HCT116 (cell line): ENCODE results near the gene FAM193B.

Experiments
- CTCF ChIP-seq, 3 experiments: fragments of 200-600 bp in 1 of 3; sonication (generic) in 1 of 3; IDR thresholded peaks in 2 of 3; conservative IDR thresholded peaks in 1 of 3; 2 replicates each; pipeline ENCODE4 v1.5.1; 2012 to 2017; ENCODE audit warnings: low read depth in 2 of 3, low read length in 2 of 3, antibody characterized with exemption in 1 of 3, borderline replicate concordance in 1 of 3, control low read depth in 1 of 3, mild to moderate bottlenecking in 1 of 3, mixed read lengths in 1 of 3, mixed run types in 1 of 3, moderate library complexity in 1 of 3; ENCODE audit not compliant: insufficient read depth in 1 of 3
- EGR1 ChIP-seq: IDR thresholded peaks from 2 replicates; pipeline ENCODE4 v1.6.1; 2012; ENCODE audit warnings: low read depth
- EZH2 ChIP-seq: fragments of 200-600 bp; sonication (generic); IDR thresholded peaks from 2 replicates; pipeline ENCODE4 v1.6.1; 2017; ENCODE audit warnings: antibody characterized with exemption, mixed run types
- SIN3A ChIP-seq: IDR thresholded peaks from 2 replicates; pipeline ENCODE4 v1.6.1; 2012; ENCODE audit warnings: low read depth
- TF ChIP-seq, protein P1 (sequence below): IDR thresholded peaks from 2 replicates; pipeline ENCODE4 v1.6.1; 2012; ENCODE audit warnings: low read depth

DNA sequence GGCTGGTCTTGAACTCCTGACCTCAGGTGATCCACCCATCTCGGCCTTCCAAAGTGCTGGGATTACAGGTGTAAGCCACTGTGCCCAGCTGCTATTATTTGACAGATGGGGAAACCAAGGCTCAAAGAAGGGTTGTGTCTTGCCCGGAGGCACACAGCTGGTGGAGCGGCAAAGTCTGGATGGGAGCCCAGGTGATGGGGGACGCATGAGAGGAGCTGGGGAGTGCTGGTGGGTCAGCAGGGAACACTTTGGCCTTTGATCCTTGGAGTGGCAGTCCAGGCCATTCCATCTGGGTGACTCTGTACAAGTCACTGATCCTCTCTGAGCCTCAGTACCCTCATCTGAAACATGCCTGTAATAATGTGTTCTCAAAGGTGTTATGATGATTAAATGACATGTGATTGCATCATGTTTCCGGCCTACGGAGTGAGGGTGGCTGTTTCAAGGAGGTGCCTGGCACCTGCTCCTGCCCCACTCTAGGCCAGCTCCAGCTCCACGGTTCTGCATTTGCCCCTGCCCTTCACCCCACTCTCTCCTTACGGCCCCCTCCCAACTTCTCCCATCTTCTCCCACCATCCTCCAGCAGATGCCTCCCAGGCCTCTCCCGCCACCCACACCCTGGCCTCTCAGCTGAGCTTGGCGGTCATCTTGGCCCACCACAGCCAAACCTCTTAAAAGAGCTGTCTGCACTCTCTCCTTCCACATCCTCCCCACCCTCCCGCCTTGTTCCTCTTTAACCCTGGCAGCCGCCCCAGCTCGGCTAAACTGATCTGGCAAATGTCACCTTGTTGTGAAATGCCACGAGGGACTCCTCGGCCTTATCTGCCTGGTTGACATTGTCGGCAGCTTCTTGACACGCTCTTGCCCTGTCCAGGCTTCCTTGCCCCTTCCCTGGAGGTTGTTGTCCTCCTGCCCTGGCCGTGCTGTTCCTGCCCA lies 75.4 kb downstream of the FAM193B start:
- TF ChIP-seq EGR1 = no peak
- TF ChIP-seq EZH2 = no peak
- no peak for TF ChIP-seq CTCF (IDR thresholded peaks at IDR 0.05 in 2 of 3, conservative IDR thresholded peaks at IDR 0.05 in 1 of 3; ENCODE audit: borderline replicate concordance in 1 of 3, insufficient read depth in 1 of 3, low read depth in 2 of 3, low read length in 2 of 3)
- TF ChIP-seq SIN3A = no peak
- TF ChIP-seq, protein P1, sequence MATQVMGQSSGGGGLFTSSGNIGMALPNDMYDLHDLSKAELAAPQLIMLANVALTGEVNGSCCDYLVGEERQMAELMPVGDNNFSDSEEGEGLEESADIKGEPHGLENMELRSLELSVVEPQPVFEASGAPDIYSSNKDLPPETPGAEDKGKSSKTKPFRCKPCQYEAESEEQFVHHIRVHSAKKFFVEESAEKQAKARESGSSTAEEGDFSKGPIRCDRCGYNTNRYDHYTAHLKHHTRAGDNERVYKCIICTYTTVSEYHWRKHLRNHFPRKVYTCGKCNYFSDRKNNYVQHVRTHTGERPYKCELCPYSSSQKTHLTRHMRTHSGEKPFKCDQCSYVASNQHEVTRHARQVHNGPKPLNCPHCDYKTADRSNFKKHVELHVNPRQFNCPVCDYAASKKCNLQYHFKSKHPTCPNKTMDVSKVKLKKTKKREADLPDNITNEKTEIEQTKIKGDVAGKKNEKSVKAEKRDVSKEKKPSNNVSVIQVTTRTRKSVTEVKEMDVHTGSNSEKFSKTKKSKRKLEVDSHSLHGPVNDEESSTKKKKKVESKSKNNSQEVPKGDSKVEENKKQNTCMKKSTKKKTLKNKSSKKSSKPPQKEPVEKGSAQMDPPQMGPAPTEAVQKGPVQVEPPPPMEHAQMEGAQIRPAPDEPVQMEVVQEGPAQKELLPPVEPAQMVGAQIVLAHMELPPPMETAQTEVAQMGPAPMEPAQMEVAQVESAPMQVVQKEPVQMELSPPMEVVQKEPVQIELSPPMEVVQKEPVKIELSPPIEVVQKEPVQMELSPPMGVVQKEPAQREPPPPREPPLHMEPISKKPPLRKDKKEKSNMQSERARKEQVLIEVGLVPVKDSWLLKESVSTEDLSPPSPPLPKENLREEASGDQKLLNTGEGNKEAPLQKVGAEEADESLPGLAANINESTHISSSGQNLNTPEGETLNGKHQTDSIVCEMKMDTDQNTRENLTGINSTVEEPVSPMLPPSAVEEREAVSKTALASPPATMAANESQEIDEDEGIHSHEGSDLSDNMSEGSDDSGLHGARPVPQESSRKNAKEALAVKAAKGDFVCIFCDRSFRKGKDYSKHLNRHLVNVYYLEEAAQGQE = no peak
